Stimulated activated CD8-positive, alpha-beta memory T cell treated with anti-CD3 and anti-CD28 coated beads, Interleukin-12 subunit alpha, Interleukin-12 subunit beta, amount 100 ng/mL, for 24 hours (primary cell): Measurements from ENCODE around the gene IL27RA.
"Not testable (repeated sequence)": the region's sequence is repeated elsewhere in the genome, so short reads cannot be mapped to it uniquely, and the experiment has no call there.

Source experiments
- DNase-seq: peaks from one replicate; pipeline ENCODE4 v3.0.0-alpha.2; 2020; ENCODE audit errors: extremely low read depth

Gene IL27RA

GRCh38 chr19:14030997-14031718, 404 bp upstream of the IL27RA start:
- no peak for DNase-seq

- DNase-seq: no peak
Observed at GRCh38 chr19:14033946-14034345, 2.4 kb downstream of the IL27RA start.

- not testable (repeated sequence) for DNase-seq
Observed at GRCh38 chr19:14035159-14035558, 3.6 kb downstream of the IL27RA start.

GRCh38 chr19:14035706-14036105, 4.1 kb downstream of the IL27RA start:
- DNase-seq: no peak

- no peak for DNase-seq
Observed at GRCh38 chr19:14039181-14039580, 7.6 kb downstream of the IL27RA start.

- not testable (repeated sequence) for DNase-seq
Observed at GRCh38 chr19:14042659-14043608, 11.4 kb downstream of the IL27RA start.

- not testable (repeated sequence) for DNase-seq
Observed at GRCh38 chr19:14047866-14048265, 16.3 kb downstream of the IL27RA start.

GRCh38 chr19:14048443-14049153, 17.0 kb downstream of the IL27RA start:
- DNase-seq: no peak

- DNase-seq: no peak
Observed at GRCh38 chr19:14050512-14050911, 18.9 kb downstream of the IL27RA start.

- DNase-seq: not testable (repeated sequence)
Observed at GRCh38 chr19:14050961-14051360, 19.4 kb downstream of the IL27RA start.

- DNase-seq: no peak
Observed at GRCh38 chr19:14051980-14052379, 20.4 kb downstream of the IL27RA start.

GRCh38 chr19:14052470-14052869, 20.9 kb downstream of the IL27RA start:
- DNase-seq: no peak

- DNase-seq: no peak
Observed at GRCh38 chr19:14053032-14053431, 21.5 kb downstream of the IL27RA start.

- no peak for DNase-seq
Observed at GRCh38 chr19:14053500-14053899, 21.9 kb downstream of the IL27RA start.

GRCh38 chr19:14054099-14054498, 22.5 kb downstream of the IL27RA start:
- no peak for DNase-seq

GRCh38 chr19:14054721-14055120, 23.2 kb downstream of the IL27RA start:
- no peak for DNase-seq

- no peak for DNase-seq
Observed at GRCh38 chr19:14055396-14055795, 23.8 kb downstream of the IL27RA start.

- no peak for DNase-seq
Observed at GRCh38 chr19:14056069-14056666, 24.6 kb downstream of the IL27RA start.

GRCh38 chr19:14056741-14057356, 25.3 kb downstream of the IL27RA start:
- DNase-seq: no peak

GRCh38 chr19:14058182-14059092, 26.9 kb downstream of the IL27RA start:
- DNase-seq: no peak
